Activated CD4-positive, alpha-beta T cell treated with anti-CD3 and anti-CD28 coated beads, Interleukin-2, amount 10 ng/mL, durations not matched to agents 7 days and 5 days (primary cell): ENCODE measurements around the gene SBF1. TPM values are rescaled to one million over a fixed set of nuclear protein-coding genes. Genes with fewer than 3 reads are reported as not detected.
A peak's percentile ranks its signal among the peaks of the same experiment; 100 is the strongest.

Experiments
- CTCF ChIA-PET: fragments of 350-600 bp; sonication (Branson Sonifier 250); formaldehyde crosslinking; loops from one replicate; lab custom pipeline; 2021; ENCODE audit warnings: antibody characterized with exemption; lab: Charles Lee
- POLR2A ChIA-PET: fragments of 350-600 bp; sonication (Branson Sonifier 250); formaldehyde crosslinking; loops from one replicate; lab custom pipeline; 2021; ENCODE audit warnings: antibody characterized with exemption; lab: Charles Lee
- DNase-seq: peaks from one replicate; pipeline ENCODE4 v3.0.0-alpha.2; 2020
- H3K27ac Mint-ChIP-seq: one replicate; pipeline ENCODE4 v1.8.0; 2021; ENCODE audit warnings: mild to moderate bottlenecking, moderate library complexity, mixed read lengths
- H3K27me3 Mint-ChIP-seq: one replicate; pipeline ENCODE4 v1.8.0; 2021; ENCODE audit warnings: mixed read lengths
- H3K36me3 Mint-ChIP-seq: one replicate; pipeline ENCODE4 v1.8.0; 2021; ENCODE audit warnings: low read depth, mixed read lengths
- H3K4me1 Mint-ChIP-seq: one replicate; pipeline ENCODE4 v1.8.0; 2021; ENCODE audit warnings: mixed read lengths
- H3K4me3 Mint-ChIP-seq: one replicate; pipeline ENCODE4 v1.8.0; 2021; ENCODE audit warnings: mild to moderate bottlenecking, moderate library complexity, mixed read lengths
- H3K9me3 Mint-ChIP-seq: one replicate; pipeline ENCODE4 v1.8.0; 2021; ENCODE audit warnings: mixed read lengths
- total RNA-seq, 2 experiments: library from RNA; stranded (reverse); gene quantifications; one replicate each; pipeline ENCODE4 v1.2.3, GENCODE V29; 2021

Gene SBF1
- total RNA-seq, 2 experiments from 2014 or later: 211 to 224 TPM

DNA sequence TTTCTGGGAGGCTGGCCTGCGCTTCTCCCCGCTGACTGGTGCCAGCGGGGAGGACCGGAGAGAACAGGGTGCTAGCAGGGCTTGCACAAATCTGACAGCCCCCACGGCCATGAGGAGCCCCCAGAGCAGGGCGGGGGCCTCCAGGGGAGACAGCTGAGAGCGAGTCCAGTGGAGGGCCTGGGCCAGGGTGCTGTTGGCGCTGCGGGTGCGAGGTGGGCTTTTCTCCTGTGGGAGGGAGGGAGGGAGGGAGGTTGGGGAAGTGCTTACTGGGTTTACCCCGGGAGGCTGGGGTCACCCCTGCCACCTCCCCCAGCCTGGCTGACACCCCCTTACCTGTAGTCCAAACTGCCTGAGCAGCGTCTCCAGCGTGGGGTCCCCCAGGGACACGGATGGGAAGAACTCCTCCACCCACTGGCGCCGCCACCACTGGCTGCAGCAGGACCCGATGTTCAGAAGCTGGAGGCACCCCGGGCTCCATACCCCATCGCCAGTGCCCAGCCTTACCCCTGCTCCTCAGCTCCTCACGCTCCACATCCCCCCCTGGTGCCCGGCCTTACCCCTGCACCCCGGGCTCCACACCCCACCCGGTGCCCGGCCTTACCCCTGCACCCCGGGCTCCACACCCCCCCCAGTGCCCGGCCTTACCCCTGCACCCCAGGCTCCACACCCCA, 28.8 kb upstream of the SBF1 start:
- Mint-ChIP-seq H3K27me3 (no peaks in the 10 kb centered on the region), H3K9me3 (no peaks in the 10 kb centered on the region), H3K27ac (no peak overlapping the region), H3K36me3 (peaks cover 4% of the 10 kb centered on the region), H3K4me1 (peaks cover 4% of the 10 kb centered on the region), H3K4me3 (no peak overlapping the region)
- CTCF ChIA-PET: interaction anchor here (1.4 to 3.3 kb wide), 2 partner anchors 18 to 22 kb away, joined by 3 to 12 read pairs; partner anchors contain the start of gene SCO2
- DNase-seq: no peak
- POLR2A ChIA-PET: no interaction called here

DNA sequence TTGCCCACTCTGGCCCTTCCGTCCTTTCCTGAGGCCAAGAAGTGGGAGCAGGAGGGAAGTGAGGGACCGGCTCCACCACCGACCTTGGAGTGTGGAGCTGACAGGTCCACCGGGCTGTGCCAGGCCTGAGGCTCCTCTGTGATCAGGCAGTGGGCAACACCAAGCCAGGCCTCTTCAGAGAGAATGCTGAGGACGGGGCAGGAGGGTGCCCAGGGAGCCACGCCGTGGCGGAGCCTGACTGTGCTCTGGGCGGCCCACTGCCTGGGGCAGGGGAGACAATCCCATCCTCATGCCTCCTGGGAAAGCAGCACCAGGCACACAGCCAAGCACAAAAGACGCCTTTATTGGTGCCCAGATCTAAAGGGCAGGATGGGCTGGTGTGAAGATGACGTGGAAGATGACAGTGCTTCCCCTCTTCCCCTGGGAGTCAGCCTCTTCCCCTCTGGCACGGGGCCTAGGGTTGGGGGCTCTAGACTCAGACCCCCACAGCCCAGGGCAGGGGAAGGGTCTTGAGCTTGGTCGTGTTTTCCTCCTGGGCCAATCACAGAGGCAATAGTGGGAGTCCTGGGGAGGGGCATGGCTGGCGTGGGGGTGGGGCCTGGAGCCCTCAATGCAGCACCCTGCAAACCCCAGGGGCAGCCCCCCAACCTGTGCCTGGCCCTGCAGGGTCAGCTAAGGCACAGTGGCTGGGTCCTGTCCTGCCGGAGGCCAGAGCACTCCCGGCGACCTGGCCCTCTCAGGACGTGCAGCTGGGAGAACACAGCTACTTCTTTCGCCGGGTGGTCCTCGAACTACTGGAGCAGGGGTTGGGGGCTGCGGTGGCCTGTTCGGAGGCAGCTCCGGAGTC, 28.0 kb upstream of the SBF1 start:
- peaks cover 4% of the 10 kb centered on the region for H3K36me3 Mint-ChIP-seq
- no peak overlapping the region for H3K4me3 Mint-ChIP-seq
- no peak for DNase-seq
- peaks cover 9% of the 10 kb centered on the region for H3K4me1 Mint-ChIP-seq
- CTCF ChIA-PET: interaction anchor here (1.4 to 3.3 kb wide), 3 partner anchors 17 to 227 kb away, joined by 3 to 12 read pairs (median 6); partner anchors contain the start of gene SCO2
- peaks cover under 1% of the 10 kb centered on the region for H3K27me3 Mint-ChIP-seq
- POLR2A ChIA-PET: no interaction called here
- H3K27ac Mint-ChIP-seq: no peak overlapping the region
- no peaks in the 10 kb centered on the region for H3K9me3 Mint-ChIP-seq

DNA sequence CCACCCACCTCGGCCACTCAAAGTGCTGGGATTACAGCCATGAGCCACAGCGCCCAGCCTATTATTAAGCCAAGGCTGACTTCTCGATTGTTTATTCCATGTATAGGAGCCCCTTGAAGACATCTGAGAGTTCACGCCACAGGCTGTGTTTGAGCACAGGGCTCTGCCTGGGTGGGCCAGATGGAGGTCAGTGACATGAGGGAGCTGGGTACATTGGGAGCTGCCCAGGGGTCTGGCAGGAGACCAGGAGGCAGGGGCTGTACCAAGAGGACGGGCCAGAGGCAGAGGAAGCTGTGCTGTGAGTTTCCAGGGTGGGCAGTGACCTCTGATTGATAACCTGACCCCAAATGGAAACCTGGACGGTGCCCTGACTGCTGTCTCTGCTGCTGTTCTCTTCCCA, 27.3 kb upstream of the SBF1 start:
- DNase-seq: no peak
- Mint-ChIP-seq H3K36me3 (peaks cover under 1% of the 10 kb centered on the region), H3K4me3 (no peak overlapping the region), H3K4me1 (peaks cover 11% of the 10 kb centered on the region), H3K9me3 (no peaks in the 10 kb centered on the region), H3K27me3 (peaks cover 5% of the 10 kb centered on the region), H3K27ac (peak overlapping the region; percentile 54)
- ChIA-PET CTCF (interaction anchor here (0.6 to 3.3 kb wide), 5 partner anchors 24 to 226 kb away, joined by 3 to 12 read pairs (median 3); partner anchors contain the start of gene SCO2), POLR2A (no interaction called here)

DNA sequence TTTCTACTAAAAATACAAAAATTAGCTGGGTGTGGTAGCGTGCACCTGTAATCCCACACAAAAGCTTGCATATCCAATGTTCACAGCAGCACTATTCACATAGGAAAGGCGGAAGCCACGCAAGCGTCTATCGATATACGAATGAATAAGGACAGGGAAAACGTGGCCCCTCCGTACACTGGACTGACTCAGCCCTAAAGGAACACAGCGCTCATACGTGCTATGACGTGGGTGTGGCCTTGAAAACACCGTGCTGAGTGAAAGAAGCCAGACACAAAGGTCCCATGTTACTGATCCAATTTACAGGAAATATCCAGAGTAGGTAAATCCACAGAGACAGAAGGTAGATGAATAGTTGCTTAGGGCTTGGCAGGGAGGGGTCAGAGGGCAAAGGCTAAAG, 25.6 kb upstream of the SBF1 start:
- no peaks in the 10 kb centered on the region for H3K9me3 Mint-ChIP-seq
- ChIA-PET POLR2A (no interaction called here), CTCF (interaction anchor here (3.6 kb wide), 1 partner anchor 27 kb away, joined by 13 read pairs; no protein-coding TSS in a partner anchor)
- H3K4me1 Mint-ChIP-seq: peaks cover 11% of the 10 kb centered on the region
- H3K27ac Mint-ChIP-seq: no peak overlapping the region
- no peaks in the 10 kb centered on the region for H3K36me3 Mint-ChIP-seq
- H3K4me3 Mint-ChIP-seq: no peak overlapping the region
- peaks cover 9% of the 10 kb centered on the region for H3K27me3 Mint-ChIP-seq
- DNase-seq: no peak

- DNase-seq: peak; percentile 78
- no peaks in the 10 kb centered on the region for H3K36me3 Mint-ChIP-seq
- H3K27ac Mint-ChIP-seq: peak overlapping the region; percentile 17
Measured at GRCh38 chr22:50498322-50498890, 23.6 kb upstream of the SBF1 start.

GRCh38 chr22:50497093-50497492, 22.3 kb upstream of the SBF1 start:
- Mint-ChIP-seq H3K4me3 (no peak overlapping the region), H3K4me1 (peaks cover 11% of the 10 kb centered on the region), H3K9me3 (no peaks in the 10 kb centered on the region), H3K27me3 (peaks cover 14% of the 10 kb centered on the region), H3K27ac (no peak overlapping the region), H3K36me3 (no peaks in the 10 kb centered on the region)
- CTCF ChIA-PET: interaction anchor here (0.6 to 3.6 kb wide), 13 partner anchors 7 to 354 kb away, joined by 3 to 13 read pairs (median 4); partner anchors contain the start of genes LMF2, NCAPH2, SCO2 and SYCE3
- DNase-seq: no peak
- POLR2A ChIA-PET: no interaction called here

More at GRCh38 chr22:50498322-50498890, 23.6 kb upstream of the SBF1 start:
- ChIA-PET CTCF (interaction anchor here (0.6 to 3.6 kb wide), 21 partner anchors 8 to 254 kb away, joined by 3 to 13 read pairs (median 5); partner anchors contain the start of genes HDAC10, LMF2, MIOX and NCAPH2), POLR2A (no interaction called here)
- no peak overlapping the region for H3K4me3 Mint-ChIP-seq
- peaks cover 12% of the 10 kb centered on the region for H3K27me3 Mint-ChIP-seq
- no peaks in the 10 kb centered on the region for H3K9me3 Mint-ChIP-seq
- H3K4me1 Mint-ChIP-seq: peaks cover 11% of the 10 kb centered on the region

DNA sequence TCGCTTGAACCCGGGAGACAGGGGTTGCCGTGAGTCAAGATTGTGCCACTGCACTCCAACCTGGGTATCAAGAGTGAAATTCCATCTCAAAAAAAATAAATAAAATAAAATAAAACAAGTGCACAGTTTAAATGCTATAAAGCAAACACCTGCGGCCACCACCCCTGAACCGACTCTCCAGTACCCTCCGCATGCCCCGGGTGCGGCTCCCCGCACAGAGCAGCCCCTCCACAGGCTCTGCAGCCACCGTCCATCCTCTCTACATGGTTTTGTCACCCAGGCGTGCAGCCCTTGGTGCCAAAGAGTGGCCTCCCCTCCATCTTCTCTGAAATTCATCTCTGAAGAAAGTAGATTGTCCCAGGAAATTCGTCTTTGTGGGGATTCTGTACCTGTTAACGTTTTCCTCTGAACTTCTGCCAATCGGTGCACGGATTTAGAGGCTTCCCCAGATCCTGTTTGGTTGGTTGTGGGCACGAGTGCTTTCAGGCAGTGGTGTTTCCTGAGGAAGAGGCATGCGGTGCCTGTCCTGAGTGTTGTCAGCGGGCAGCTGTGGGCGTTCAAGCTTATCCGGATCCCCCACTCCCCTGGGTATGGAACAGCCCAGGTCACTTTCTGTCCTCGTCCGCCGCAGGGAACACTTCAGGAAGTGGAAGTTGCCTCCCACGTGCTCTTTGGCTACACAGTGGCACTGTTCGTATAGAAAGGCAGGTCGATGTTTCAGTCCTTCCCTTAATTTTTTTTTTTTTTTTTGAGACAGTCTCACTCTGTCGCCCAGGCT, 15.9 kb upstream of the SBF1 start:
- no peak overlapping the region for H3K4me3 Mint-ChIP-seq
- DNase-seq: no peak
- no peaks in the 10 kb centered on the region for H3K9me3 Mint-ChIP-seq
- peaks cover 11% of the 10 kb centered on the region for H3K4me1 Mint-ChIP-seq
- ChIA-PET CTCF (interaction anchor here (1.0 to 1.7 kb wide), 2 partner anchors 7 to 35 kb away, joined by 3 to 5 read pairs; no protein-coding TSS in a partner anchor), POLR2A (interaction anchor here (0.6 kb wide), 1 partner anchor 15 kb away, joined by 3 read pairs; no protein-coding TSS in a partner anchor)
- no peaks in the 10 kb centered on the region for H3K36me3 Mint-ChIP-seq
- H3K27ac Mint-ChIP-seq: peak overlapping the region; percentile 46
- H3K27me3 Mint-ChIP-seq: peaks cover 10% of the 10 kb centered on the region

DNA sequence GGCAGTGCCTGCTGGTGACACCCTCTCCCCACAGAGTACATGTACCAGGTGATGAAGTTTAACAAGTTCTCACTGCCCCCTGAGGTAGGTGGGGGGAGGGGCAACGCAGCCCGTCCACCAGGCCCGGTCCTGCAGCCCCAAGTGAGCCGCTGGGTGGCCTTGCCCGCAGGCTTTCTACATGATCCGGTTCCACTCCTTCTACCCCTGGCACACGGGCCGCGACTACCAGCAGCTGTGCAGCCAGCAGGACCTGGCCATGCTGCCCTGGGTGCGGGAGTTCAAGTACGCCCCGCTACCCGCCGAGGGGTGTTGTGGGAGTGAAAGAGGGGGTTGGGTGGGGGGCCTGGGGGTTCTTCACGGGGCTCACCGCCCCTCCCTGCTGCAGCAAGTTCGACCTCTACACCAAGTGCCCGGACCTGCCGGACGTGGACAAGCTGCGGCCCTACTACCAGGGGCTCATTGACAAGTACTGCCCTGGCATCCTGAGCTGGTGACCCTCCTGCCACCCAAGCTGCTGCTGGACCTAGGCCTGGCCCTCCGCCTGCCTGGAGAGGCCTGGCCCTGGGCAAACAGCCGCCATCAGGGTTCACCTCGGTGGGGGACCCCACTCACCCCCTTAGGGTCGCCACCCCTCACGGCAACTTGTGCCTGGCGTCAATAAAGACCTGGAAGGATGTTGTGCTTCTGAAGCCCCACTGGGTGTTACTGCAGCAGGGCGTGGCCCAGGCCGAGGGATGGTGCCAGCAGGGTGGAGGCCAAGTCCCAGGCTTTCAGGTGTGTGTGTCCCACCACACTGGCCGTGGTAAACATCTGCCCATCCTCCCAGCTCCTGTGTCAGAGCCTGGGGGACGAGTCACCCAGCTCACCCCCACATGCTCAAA, 14.8 kb upstream of the SBF1 start:
- CTCF ChIA-PET: interaction anchor here (0.9 to 1.7 kb wide), 3 partner anchors 8 to 213 kb away, joined by 3 to 5 read pairs (median 3); no protein-coding TSS in a partner anchor
- Mint-ChIP-seq H3K27me3 (peaks cover 7% of the 10 kb centered on the region), H3K4me3 (no peak overlapping the region), H3K36me3 (no peaks in the 10 kb centered on the region), H3K9me3 (no peaks in the 10 kb centered on the region), H3K27ac (no peak overlapping the region), H3K4me1 (peaks cover 11% of the 10 kb centered on the region)
- no peak for DNase-seq
- POLR2A ChIA-PET: no interaction called here

- Mint-ChIP-seq H3K27ac (no peak overlapping the region), H3K9me3 (no peaks in the 10 kb centered on the region), H3K4me3 (no peak overlapping the region), H3K4me1 (peaks cover 11% of the 10 kb centered on the region), H3K36me3 (no peaks in the 10 kb centered on the region), H3K27me3 (peaks cover 7% of the 10 kb centered on the region)
- DNase-seq: no peak
- CTCF ChIA-PET: interaction anchor here (1.7 kb wide), 1 partner anchor 9 kb away, joined by 5 read pairs; no protein-coding TSS in a partner anchor
- POLR2A ChIA-PET: no interaction called here
Measured at GRCh38 chr22:50488886-50489285, 14.1 kb upstream of the SBF1 start.

DNA sequence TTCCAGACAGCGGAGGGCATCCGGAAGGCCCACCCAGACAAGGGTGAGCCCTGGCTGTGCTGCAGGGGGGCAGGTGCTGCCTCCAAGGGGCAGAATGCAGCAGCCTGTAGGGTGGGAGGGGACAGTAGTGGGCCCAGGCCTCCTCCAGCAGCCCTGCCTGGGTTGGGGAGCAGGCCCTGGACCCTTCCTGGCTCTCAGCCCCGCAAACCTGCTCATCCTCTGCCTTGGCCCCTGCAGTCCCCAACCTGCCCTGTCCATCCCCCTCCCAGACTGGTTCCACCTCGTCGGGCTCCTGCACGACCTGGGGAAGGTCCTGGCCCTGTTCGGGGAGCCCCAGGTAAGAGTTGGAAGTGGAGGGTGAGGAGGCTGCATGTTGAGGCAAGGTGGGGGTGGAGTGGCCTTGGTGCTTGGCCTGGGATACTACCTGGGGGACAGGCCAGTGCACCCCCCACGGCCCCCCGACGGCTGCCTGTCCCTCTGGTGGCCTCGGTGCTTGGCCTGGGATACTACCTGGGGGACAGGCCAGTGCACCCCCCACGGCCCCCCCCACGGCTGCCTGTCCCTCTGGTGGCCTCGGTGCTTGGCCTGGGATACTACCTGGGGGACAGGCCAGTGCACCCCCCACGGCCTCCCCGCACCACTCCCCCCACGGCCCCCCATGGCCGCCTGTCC, 13.3 kb upstream of the SBF1 start:
- DNase-seq: no peak
- Mint-ChIP-seq H3K4me3 (no peak overlapping the region), H3K9me3 (no peaks in the 10 kb centered on the region), H3K27ac (no peak overlapping the region), H3K4me1 (peaks cover 11% of the 10 kb centered on the region), H3K36me3 (no peaks in the 10 kb centered on the region), H3K27me3 (peaks cover 3% of the 10 kb centered on the region)
- POLR2A ChIA-PET: no interaction called here
- CTCF ChIA-PET: no interaction called here
